Glutamatergic neuron (in vitro differentiated cells): ENCODE results near the gene P2RX4. TPM values are rescaled to one million over a fixed set of nuclear protein-coding genes. Genes with fewer than 3 reads are reported as not detected.
A peak's percentile ranks its signal among the peaks of the same experiment; 100 is the strongest.
"Not testable (repeated sequence)": the region's sequence is repeated elsewhere in the genome, so short reads cannot be mapped to it uniquely, and the experiment has no call there.

ENCODE experiments used
- DNase-seq: peaks from one replicate; pipeline ENCODE4 v3.0.0; 2022
- H3K27ac Mint-ChIP-seq: one replicate; pipeline ENCODE4 v1.8.0; 2020; ENCODE audit warnings: mild to moderate bottlenecking, mixed read lengths, inconsistent platforms; ENCODE audit not compliant: unreplicated experiment
- H3K27me3 Mint-ChIP-seq: one replicate; pipeline ENCODE4 v1.8.0; 2020; ENCODE audit warnings: mild to moderate bottlenecking, moderate library complexity, mixed read lengths, inconsistent platforms; ENCODE audit not compliant: unreplicated experiment
- H3K36me3 Mint-ChIP-seq: one replicate; pipeline ENCODE4 v1.8.0; 2020; ENCODE audit warnings: mild to moderate bottlenecking, mixed read lengths, inconsistent platforms; ENCODE audit not compliant: unreplicated experiment
- H3K4me1 Mint-ChIP-seq: one replicate; pipeline ENCODE4 v1.8.0; 2020; ENCODE audit warnings: mild to moderate bottlenecking, low read depth, mixed read lengths, inconsistent platforms; ENCODE audit not compliant: unreplicated experiment
- H3K4me3 Mint-ChIP-seq: one replicate; pipeline ENCODE4 v1.8.0; 2020; ENCODE audit warnings: mild to moderate bottlenecking, mixed read lengths, inconsistent platforms; ENCODE audit not compliant: unreplicated experiment
- H3K9me3 Mint-ChIP-seq: one replicate; pipeline ENCODE4 v1.8.0; 2020; ENCODE audit warnings: mild to moderate bottlenecking, moderate library complexity, mixed read lengths, inconsistent platforms; ENCODE audit not compliant: unreplicated experiment
- total RNA-seq: library from RNA; stranded (reverse); fragmentation: NEBNext Ultra II Directional; extraction: Animal tissue kit (Norgen Biotek cat#: 25700); gene quantifications from one replicate; pipeline ENCODE4 v1.2.1, GENCODE V29; 2021; ENCODE audit not compliant: unreplicated experiment
- TF ChIP-seq, protein P1 (sequence below): fragments of 200-600 bp; sonication (generic); IDR thresholded peaks from one replicate; pipeline ENCODE4 v1.5.0; 2021; ENCODE audit not compliant: partially characterized antibody, unreplicated experiment

P2RX4 gene
- total RNA-seq, 1 donor from 2014 or later, result 3.7 TPM

DNA sequence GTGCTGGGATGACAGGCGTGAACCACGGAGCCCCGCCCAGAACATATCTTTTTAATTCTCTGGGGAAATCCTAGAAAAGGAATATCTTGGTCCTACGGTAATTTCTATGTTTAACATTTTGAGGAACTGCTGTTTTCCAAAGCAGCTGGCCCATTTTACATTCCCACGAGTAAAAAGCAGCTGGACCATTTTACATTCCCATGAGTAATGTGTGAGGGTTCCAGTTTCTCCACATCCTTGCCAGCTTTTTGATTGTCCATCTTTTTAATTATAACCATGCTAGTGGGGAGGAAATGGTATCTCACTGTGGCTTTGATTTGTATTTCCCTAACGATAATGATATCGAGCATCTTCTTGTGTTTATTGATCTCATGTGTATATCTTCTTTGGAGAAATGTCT is 4.4 kb upstream of the P2RX4 start:
- Mint-ChIP-seq H3K9me3 (peaks cover 2% of the 10 kb centered on the region), H3K4me3 (no peak overlapping the region), H3K27me3 (peaks cover 5% of the 10 kb centered on the region), H3K36me3 (peaks cover 5% of the 10 kb centered on the region), H3K27ac (no peak overlapping the region), H3K4me1 (peaks cover 1% of the 10 kb centered on the region)
- DNase-seq, result no peak
- TF ChIP-seq, protein P1, sequence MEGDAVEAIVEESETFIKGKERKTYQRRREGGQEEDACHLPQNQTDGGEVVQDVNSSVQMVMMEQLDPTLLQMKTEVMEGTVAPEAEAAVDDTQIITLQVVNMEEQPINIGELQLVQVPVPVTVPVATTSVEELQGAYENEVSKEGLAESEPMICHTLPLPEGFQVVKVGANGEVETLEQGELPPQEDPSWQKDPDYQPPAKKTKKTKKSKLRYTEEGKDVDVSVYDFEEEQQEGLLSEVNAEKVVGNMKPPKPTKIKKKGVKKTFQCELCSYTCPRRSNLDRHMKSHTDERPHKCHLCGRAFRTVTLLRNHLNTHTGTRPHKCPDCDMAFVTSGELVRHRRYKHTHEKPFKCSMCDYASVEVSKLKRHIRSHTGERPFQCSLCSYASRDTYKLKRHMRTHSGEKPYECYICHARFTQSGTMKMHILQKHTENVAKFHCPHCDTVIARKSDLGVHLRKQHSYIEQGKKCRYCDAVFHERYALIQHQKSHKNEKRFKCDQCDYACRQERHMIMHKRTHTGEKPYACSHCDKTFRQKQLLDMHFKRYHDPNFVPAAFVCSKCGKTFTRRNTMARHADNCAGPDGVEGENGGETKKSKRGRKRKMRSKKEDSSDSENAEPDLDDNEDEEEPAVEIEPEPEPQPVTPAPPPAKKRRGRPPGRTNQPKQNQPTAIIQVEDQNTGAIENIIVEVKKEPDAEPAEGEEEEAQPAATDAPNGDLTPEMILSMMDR, result no peak

DNA sequence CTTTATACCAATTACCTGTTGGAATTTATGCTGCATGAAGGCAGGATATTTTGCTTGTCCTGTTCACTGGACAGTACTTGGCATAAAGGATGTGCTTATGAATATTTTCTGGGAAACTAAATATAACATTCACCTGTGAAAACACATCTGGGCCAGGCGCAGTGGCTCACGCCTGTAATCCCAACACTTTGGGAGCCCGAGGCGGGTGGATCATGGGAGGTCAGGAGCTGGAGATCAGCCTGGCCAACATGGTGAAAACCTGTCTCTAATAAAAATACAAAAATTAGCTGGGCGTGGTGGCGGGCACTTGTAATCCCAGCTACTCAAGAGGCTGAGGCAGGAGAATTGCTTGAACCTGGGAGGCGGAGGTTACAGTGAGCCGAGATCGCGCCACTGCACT is 1.4 kb upstream of the P2RX4 start:
- not testable (repeated sequence) for H3K4me3 Mint-ChIP-seq, H3K9me3 Mint-ChIP-seq, H3K4me1 Mint-ChIP-seq, H3K36me3 Mint-ChIP-seq, DNase-seq, H3K27ac Mint-ChIP-seq
- peaks cover 10% of the 10 kb centered on the region for H3K27me3 Mint-ChIP-seq

DNA sequence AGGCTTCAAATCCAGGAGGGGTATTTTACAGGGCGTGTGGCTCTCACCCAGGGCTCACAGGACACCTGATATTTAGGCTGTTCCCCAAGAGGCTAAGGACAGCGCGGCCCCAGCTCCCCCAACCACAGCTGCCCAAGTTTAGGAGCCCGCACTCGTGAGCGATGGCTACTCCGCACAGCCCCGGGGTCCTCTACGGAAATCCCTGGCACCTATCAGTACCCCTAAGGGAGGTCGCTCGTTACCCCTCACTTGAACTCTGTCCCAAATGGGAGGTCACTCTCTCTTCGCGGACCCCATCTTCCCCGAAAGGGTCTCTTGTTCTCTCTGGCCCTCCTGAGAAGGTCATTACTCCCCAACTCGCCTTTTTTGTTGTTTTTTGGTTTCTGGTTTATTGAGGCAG is 708 bp upstream of the P2RX4 start:
- H3K36me3 Mint-ChIP-seq, result peaks cover 5% of the 10 kb centered on the region
- peak overlapping the region; percentile 59 for H3K4me3 Mint-ChIP-seq
- no peak overlapping the region for H3K27ac Mint-ChIP-seq
- H3K9me3 Mint-ChIP-seq, result peaks cover 4% of the 10 kb centered on the region
- DNase-seq, result no peak
- H3K4me1 Mint-ChIP-seq, result peaks cover 1% of the 10 kb centered on the region
- TF ChIP-seq, protein P1, result no peak
- H3K27me3 Mint-ChIP-seq, result peaks cover 10% of the 10 kb centered on the region

DNA sequence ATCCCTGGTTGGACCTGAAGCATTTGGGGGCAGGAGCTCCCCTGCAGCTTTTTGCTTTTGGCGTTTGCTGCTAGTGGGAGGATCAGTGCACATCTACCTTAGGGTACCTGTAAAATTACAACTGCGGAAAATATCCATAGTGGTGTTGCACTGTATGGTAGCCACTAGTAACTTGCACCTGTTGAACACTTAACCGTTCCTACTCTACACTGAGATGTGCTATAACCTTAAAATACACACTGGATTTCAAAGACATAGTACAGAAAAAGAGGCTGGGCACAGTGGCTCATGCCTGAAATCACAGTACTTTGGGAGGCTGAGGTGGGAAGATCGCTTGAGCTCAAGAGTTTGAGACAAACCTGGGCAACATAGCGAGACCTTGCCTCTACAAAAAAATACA is 2.9 kb downstream of the P2RX4 start:
- Mint-ChIP-seq H3K9me3 (peaks cover 2% of the 10 kb centered on the region), H3K36me3 (no peaks in the 10 kb centered on the region), H3K4me3 (no peak overlapping the region), H3K27ac (no peak overlapping the region), H3K27me3 (peaks cover 10% of the 10 kb centered on the region), H3K4me1 (no peaks in the 10 kb centered on the region)
- no peak for DNase-seq
- TF ChIP-seq, protein P1, result no peak

DNA sequence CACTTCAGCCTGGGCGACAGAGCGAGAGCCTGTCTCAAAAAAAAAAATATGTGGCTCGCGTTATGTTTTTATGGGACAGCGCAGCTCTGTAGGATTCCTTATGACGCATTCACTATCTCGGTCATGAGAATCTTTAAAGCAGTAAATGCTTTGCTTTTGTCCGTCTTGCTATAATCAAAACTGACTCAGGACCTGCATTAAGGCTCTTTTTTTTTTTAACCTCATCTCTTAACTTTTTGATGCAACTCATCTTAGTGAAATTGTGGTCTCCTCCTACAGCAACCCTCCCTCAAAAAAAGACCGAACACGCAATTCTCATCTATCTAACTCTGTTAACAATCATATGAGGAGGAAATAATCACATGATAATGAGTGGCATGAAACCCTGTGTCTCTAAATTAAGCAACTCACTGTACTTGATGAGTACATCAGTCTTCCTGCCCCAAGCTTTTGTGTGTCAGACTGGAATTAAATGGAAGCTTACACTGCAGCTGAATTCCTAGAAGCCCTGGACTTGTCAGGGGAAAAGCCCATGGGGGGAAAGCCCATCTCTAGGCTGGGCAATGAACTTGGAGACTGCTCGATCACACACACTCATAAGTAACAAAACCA is 4.3 kb downstream of the P2RX4 start:
- no peak for DNase-seq
- peaks cover 9% of the 10 kb centered on the region for H3K27me3 Mint-ChIP-seq
- H3K36me3 Mint-ChIP-seq, result no peaks in the 10 kb centered on the region
- no peak overlapping the region for H3K4me3 Mint-ChIP-seq
- peaks cover 4% of the 10 kb centered on the region for H3K9me3 Mint-ChIP-seq
- TF ChIP-seq, protein P1, result no peak
- no peaks in the 10 kb centered on the region for H3K4me1 Mint-ChIP-seq
- H3K27ac Mint-ChIP-seq, result no peak overlapping the region
